Measurements from ENCODE around the gene CHMP1B.

The CHMP1B gene

GRCh38 chr18:11901826-11902438 lies 50.7 kb downstream of the CHMP1B start:
- Histone ChIP-seq H3K4me3 (ENCODE audit: severe bottlenecking) (no peak overlapping the region), H3K36me3 (ENCODE audit: low read depth) (peaks cover 21% of the 10 kb centered on the region), H3K4me1 (ENCODE audit: insufficient read depth, poor library complexity, severe bottlenecking) (no peaks in the 10 kb centered on the region), H3K27me3 (ENCODE audit: insufficient read depth, poor library complexity, severe bottlenecking) (no peaks in the 10 kb centered on the region), H3K27ac (ENCODE audit: poor library complexity, severe bottlenecking) (no peak overlapping the region), H3K9me3 (ENCODE audit: severe bottlenecking) (no peaks in the 10 kb centered on the region)
- no peak for TF ChIP-seq CTCF (IDR thresholded peaks at IDR 0.05; ENCODE audit: poor library complexity, severe bottlenecking)
- ATAC-seq (ENCODE audit: low read depth) (no peak), DNase-seq (ENCODE audit: low spot score) (no peak)

GRCh38 chr18:11902522-11903292 lies 51.5 kb downstream of the CHMP1B start:
- TF ChIP-seq CTCF (IDR thresholded peaks at IDR 0.05; ENCODE audit: poor library complexity, severe bottlenecking), result no peak
- Histone ChIP-seq H3K27me3 (ENCODE audit: insufficient read depth, poor library complexity, severe bottlenecking) (no peaks in the 10 kb centered on the region), H3K4me3 (ENCODE audit: severe bottlenecking) (no peak overlapping the region), H3K36me3 (ENCODE audit: low read depth) (peaks cover 16% of the 10 kb centered on the region), H3K4me1 (ENCODE audit: insufficient read depth, poor library complexity, severe bottlenecking) (peaks cover 2% of the 10 kb centered on the region), H3K27ac (ENCODE audit: poor library complexity, severe bottlenecking) (no peak overlapping the region), H3K9me3 (ENCODE audit: severe bottlenecking) (no peaks in the 10 kb centered on the region)
- DNase-seq (ENCODE audit: low spot score) (no peak), ATAC-seq (ENCODE audit: low read depth) (0 out of 3 replicates have a peak, but pooled peaks have one; percentile 19)
